Psoas muscle (tissue), 8 donors: ENCODE results near the gene VAV3. TPM values are rescaled to one million over a fixed set of nuclear protein-coding genes. Genes with fewer than 3 reads are reported as not detected.

Experiments
- ATAC-seq, 4 donors: fragments of 200-7000 bp; cut with Tn5 transposase; one replicate each; pipeline ENCODE4 v1.9.1; 2020; ENCODE audit warnings: moderate library complexity in 3 of 4, mild to moderate bottlenecking in 2 of 4
- DNase-seq, 2 donors: peaks; one replicate each; pipeline ENCODE4 v3.0.0-alpha.2; 2020
- H3K27ac ChIP-seq: fragments of 200-600 bp; one replicate; pipeline ENCODE4 v1.8.0; 2022
- H3K27me3 ChIP-seq, 3 donors: fragments of 200-600 bp in 1 of 3; one replicate each; pipeline versions ENCODE4 v1.6.1 to v1.8.0; 2013 to 2022; ENCODE audit warnings: low read length in 2 of 3, mild to moderate bottlenecking in 2 of 3, moderate library complexity in 1 of 3; ENCODE audit not compliant: insufficient read depth in 3 of 3
- H3K36me3 ChIP-seq, 2 donors: fragments of 200-600 bp in 1 of 2; one replicate each; pipeline versions ENCODE4 v1.6.1 to v1.8.0; 2013 to 2022; ENCODE audit warnings: low read depth in 1 of 2, mild to moderate bottlenecking in 1 of 2, moderate library complexity in 1 of 2; ENCODE audit not compliant: insufficient read depth in 1 of 2
- H3K4me1 ChIP-seq: fragments of 200-600 bp; one replicate; pipeline ENCODE4 v1.8.0; 2022
- H3K4me3 ChIP-seq: fragments of 200-600 bp; one replicate; pipeline ENCODE4 v1.8.0; 2022; ENCODE audit warnings: mild to moderate bottlenecking
- H3K9me3 ChIP-seq: fragments of 200-600 bp; one replicate; pipeline ENCODE4 v1.8.0; 2022
- WGBS, 3 donors: extraction: QIAGEN DNeasy Blood & Tissue Kit; methylation state at CpG; one replicate each; pipeline versions ENCODE4 v1.1.6 to v1.1.7; 2013; 5-methylcytosine and 5-hydroxymethylcytosine counted together
- intact Hi-C, 2 donors: fragments of 100-400 bp; cut with DNase I; formaldehyde crosslinking; loops; one replicate each; pipeline versions ENCODE4 v1.11.0 to v1.14.2; 2022
- polyA plus RNA-seq, 3 donors: library from polyadenylated mRNA; stranded (reverse); fragments of 200-250 nt; gene quantifications; one replicate each; pipeline ENCODE4 v1.2.3, GENCODE V29; 2013
- total RNA-seq, 4 donors: library from RNA; stranded (reverse); fragmentation: NEBNext Ultra II Directional in 2 of 4; extraction: Animal tissue kit (Norgen Biotek cat#: 25700) in 2 of 4; gene quantifications; one replicate each; pipeline versions ENCODE4 v1.2.1 to v1.2.4, GENCODE V29; 2021 to 2023
- TF ChIP-seq, protein P1 (sequence below): fragments of 200-600 bp; IDR thresholded peaks from one replicate; pipeline ENCODE4 v1.8.0; 2022; ENCODE audit warnings: antibody characterized with exemption
- donor health status: healthy with polysubstance abuse.
- donor health status: DM: no; HTN: no; CAD: no; lungs with moderate emphysema.
- donor health status: Bipolar disorder and iron deficiency.
- donor health status: healthy.
- donor health status: DM: yes; HTN: yes; CAD: no.
- donor health status: DM: no; HTN: no; CAD: no.
- donor health status: DM: no; HTN: no; CAD: no.
- donor health status: DM: yes; HTN: yes; CAD: no.

VAV3 gene
- total and polyA plus RNA-seq, 7 donors, result 0.28 to 1.7 (median 0.72) TPM

DNA sequence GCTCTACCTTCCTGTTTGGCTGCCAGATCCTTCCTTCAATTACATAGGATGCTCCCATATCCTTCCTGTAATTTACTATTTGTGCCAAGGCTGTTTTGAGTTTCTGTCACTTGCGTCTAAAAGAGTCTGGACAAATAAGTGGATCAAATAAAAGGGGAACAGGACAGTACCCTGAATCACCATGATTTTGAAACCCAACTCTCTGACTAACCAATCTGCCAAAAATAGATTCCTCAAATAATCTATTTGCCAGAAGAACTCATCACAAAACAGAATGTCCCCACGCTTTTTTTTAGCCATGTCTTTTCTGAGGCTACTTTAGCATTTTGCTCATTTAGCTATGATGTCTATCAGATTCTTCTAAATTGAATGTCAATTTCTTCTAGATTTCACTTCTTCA lies 431.5 kb downstream of the VAV3 start:
- Histone ChIP-seq H3K27ac (no peak overlapping the region), H3K9me3 (no peaks in the 10 kb centered on the region), H3K4me1 (no peaks in the 10 kb centered on the region), H3K36me3 (no peaks in the 10 kb centered on the region), H3K27me3 (peaks cover 0 to 3% (median 0%) of the 10 kb centered on the region in 3 donors), H3K4me3 (no peak overlapping the region)
- 69 to 74% (median 70%) methylated on average over 2 of the region's 2 CpGs for WGBS, 3 donors
- intact Hi-C loops, result no loop called here
- no peak for DNase-seq
- TF ChIP-seq, protein P1, sequence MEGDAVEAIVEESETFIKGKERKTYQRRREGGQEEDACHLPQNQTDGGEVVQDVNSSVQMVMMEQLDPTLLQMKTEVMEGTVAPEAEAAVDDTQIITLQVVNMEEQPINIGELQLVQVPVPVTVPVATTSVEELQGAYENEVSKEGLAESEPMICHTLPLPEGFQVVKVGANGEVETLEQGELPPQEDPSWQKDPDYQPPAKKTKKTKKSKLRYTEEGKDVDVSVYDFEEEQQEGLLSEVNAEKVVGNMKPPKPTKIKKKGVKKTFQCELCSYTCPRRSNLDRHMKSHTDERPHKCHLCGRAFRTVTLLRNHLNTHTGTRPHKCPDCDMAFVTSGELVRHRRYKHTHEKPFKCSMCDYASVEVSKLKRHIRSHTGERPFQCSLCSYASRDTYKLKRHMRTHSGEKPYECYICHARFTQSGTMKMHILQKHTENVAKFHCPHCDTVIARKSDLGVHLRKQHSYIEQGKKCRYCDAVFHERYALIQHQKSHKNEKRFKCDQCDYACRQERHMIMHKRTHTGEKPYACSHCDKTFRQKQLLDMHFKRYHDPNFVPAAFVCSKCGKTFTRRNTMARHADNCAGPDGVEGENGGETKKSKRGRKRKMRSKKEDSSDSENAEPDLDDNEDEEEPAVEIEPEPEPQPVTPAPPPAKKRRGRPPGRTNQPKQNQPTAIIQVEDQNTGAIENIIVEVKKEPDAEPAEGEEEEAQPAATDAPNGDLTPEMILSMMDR, result no peak
- ATAC-seq, result no peak

DNA sequence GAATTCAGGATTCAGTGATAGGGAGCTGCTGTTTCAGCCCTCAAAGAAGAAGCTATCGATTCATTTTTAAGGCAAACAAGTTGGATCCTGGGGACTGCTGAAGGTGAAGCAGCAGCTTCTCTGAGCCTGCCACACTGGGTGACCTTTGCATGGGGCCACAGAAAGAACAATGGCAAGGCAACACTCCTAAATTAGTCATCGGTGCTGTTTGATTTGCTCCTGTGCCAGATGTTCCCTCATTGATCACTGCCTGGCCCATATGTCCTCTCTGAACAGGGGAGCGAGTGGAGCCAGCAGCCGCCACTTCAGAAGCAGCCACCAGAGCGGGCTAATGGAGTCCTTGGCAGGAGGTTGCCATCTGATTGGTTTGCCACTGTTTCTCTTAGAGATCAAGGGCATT lies 432.7 kb downstream of the VAV3 start:
- WGBS, 3 donors, result 72 to 76% (median 75%) methylated on average over 5 of the region's 5 CpGs
- H3K27ac ChIP-seq, result no peak overlapping the region
- TF ChIP-seq, protein P1, result no peak
- DNase-seq, result no peak
- H3K9me3 ChIP-seq, result no peaks in the 10 kb centered on the region
- ATAC-seq, result no peak
- no peak overlapping the region for H3K4me3 ChIP-seq
- intact Hi-C loops, result no loop called here
- H3K4me1 ChIP-seq, result no peaks in the 10 kb centered on the region
- H3K27me3 ChIP-seq, result peaks cover 0 to 3% (median 0%) of the 10 kb centered on the region in 3 donors
- H3K36me3 ChIP-seq, result no peaks in the 10 kb centered on the region

DNA sequence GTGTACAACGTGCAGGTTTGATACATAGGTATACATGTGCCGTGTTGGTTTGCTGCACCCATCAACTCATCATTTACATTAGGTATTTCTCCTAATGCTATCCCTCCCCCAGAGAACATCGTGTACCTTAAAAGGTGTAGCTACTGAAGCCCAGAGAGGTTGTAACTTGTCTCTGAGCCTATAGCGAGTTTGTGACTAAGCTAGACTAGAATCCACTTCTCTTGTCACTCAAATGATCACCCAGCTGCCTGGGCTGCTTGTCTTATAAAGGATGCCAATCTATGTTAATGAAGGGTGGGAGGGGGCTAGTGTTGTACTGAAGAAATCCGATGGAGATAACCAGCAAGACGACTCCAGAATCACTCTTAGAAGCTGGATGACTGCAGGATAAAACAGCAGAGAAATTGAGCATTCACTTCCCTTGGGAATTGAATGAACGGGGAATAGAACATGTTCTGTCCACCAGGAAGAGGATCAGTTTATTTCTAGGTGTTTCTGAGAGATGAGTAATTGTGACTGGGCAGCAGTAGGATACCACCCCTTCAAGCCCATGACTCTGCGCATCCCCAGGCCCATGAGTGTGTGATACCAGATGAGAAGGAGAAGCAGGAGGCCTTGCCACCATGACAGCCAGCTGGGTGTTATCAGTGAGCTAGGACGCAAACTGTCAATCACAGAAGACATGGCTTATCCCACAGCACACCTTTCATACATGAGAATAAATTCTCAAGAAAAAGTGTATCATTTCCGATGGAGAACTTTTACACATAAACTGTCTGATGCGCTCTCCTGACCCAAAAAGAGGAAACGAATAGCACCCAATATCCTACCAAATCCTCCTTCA lies 433.7 kb downstream of the VAV3 start:
- Histone ChIP-seq H3K9me3 (no peaks in the 10 kb centered on the region), H3K4me3 (no peak overlapping the region), H3K36me3 (no peaks in the 10 kb centered on the region), H3K27me3 (peaks cover 0 to 3% (median 0%) of the 10 kb centered on the region in 3 donors), H3K4me1 (no peaks in the 10 kb centered on the region), H3K27ac (no peak overlapping the region)
- TF ChIP-seq, protein P1, result no peak
- DNase-seq, result no peak
- no peak for ATAC-seq
- intact Hi-C loops, result loop anchor here in 1 of 2 donors (2.0 kb wide), 1 partner anchor 254 kb away; no protein-coding TSS in a partner anchor
- 80 to 83% (median 82%) methylated on average over 12 of the region's 12 CpGs for WGBS, 3 donors

DNA sequence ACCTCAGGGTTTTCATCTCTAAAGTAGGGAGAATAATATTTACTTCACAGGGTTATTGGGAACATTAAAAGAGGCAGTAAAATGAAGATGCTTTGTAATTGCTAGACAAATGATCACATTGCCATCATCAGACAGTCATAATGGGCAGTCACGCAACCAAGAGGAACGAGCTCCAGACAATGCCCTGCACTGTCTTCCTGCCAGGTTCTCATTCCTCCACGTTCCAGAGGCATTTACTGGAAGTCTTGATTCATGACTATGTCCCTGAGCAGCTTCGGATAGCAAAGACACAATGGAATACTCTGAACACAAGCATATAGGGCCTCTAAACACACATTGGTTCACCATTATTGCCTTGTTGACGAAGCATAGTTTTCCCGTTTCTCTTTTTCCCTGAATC lies 434.4 kb downstream of the VAV3 start:
- WGBS, 3 donors, result 26 to 33% (median 31%) methylated on average over 6 of the region's 6 CpGs
- TF ChIP-seq, protein P1, result no peak
- intact Hi-C loops, result loop anchor here in 1 of 2 donors (2.0 kb wide), 1 partner anchor 254 kb away; no protein-coding TSS in a partner anchor
- Histone ChIP-seq H3K4me3 (no peak overlapping the region), H3K27ac (no peak overlapping the region), H3K36me3 (no peaks in the 10 kb centered on the region), H3K9me3 (no peaks in the 10 kb centered on the region), H3K27me3 (peaks cover 0 to 3% (median 0%) of the 10 kb centered on the region in 3 donors), H3K4me1 (no peaks in the 10 kb centered on the region)
- no peak for DNase-seq
- no peak for ATAC-seq
